HCT116 (cell line): ENCODE measurements around the gene WWOX. TPM values are rescaled to one million over a fixed set of nuclear protein-coding genes. Genes with fewer than 3 reads are reported as not detected.

Experiments used
- ATAC-seq: fragments of 200-7000 bp; cut with Tn5 transposase; 2 replicates; pipeline ENCODE4 v1.9.1; 2020; ENCODE audit warnings: mild to moderate bottlenecking, moderate library complexity
- BruUV-seq: library from RNA; stranded (reverse); fragments of 400-500 nt; replicated peaks from 2 replicates; lab custom pipeline; 2021; lab: Mats Ljungman, UMichigan
- CTCF ChIA-PET: fragments of 300-600 bp; sonication (Branson Sonifier 250); formaldehyde crosslinking; loops from one replicate; lab custom pipeline; 2021; ENCODE audit warnings: antibody characterized with exemption; lab: Charles Lee
- POLR2A ChIA-PET: fragments of 300-600, 350-600 bp; sonication (Branson Sonifier 250); formaldehyde crosslinking; loops from one replicate; lab custom pipeline; 2021; ENCODE audit warnings: antibody characterized with exemption; lab: Charles Lee
- RAD21 ChIA-PET, 2 experiments: fragments of 300-600 bp; sonication (Branson Sonifier 250); formaldehyde crosslinking; loops; one replicate each; lab custom pipeline; 2023; ENCODE audit warnings: low total read pairs in 2 of 2; ENCODE audit not compliant: uncharacterized antibody in 2 of 2, unreplicated experiment in 2 of 2, low non-redundant PET in 1 of 2; lab: Charles Lee
- DNase-seq: peaks from one replicate; pipeline ENCODE4 v3.0.0-alpha.2; 2010; ENCODE audit warnings: low read depth, low spot score
- H2AFZ ChIP-seq: fragments of 200-600 bp; shearing (Covaris generic), sonication (generic); 2 replicates; pipeline ENCODE4 v1.6.1; 2017; ENCODE audit warnings: low read depth, mixed run types, mixed read lengths, antibody characterized with exemption, low read length; ENCODE audit not compliant: poor library complexity, severe bottlenecking
- H3K27ac ChIP-seq: 2 replicates; pipeline ENCODE4 v1.5.1; 2012; ENCODE audit warnings: low read depth, low read length
- H3K27me3 ChIP-seq: fragments of 200-600 bp; sonication (generic); 2 replicates; pipeline ENCODE4 v1.6.1; 2016; ENCODE audit warnings: mixed run types, low read length, mixed read lengths; ENCODE audit not compliant: insufficient read depth
- H3K36me3 ChIP-seq, 2 experiments: fragments of 200-500 bp in 1 of 2; fragments of 200-600 bp in 1 of 2; sonication (Bioruptor generic) in 1 of 2; sonication (generic) in 1 of 2; 2 replicates each; pipeline versions ENCODE4 v1.5.1 to v1.6.1; 2014 to 2016; ENCODE audit warnings: low read length in 2 of 2, inconsistent platforms in 1 of 2, mixed read lengths in 1 of 2, mixed run types in 1 of 2; ENCODE audit not compliant: insufficient read depth in 2 of 2, control insufficient read depth in 1 of 2
- H3K4me1 ChIP-seq, 2 experiments: fragments of 200-600 bp in 1 of 2; sonication (generic) in 1 of 2; 2 replicates each; pipeline versions ENCODE4 v1.5.1 to v1.6.1; 2012 to 2017; ENCODE audit warnings: low read length in 2 of 2, inconsistent platforms in 1 of 2, mild to moderate bottlenecking in 1 of 2, mixed read lengths in 1 of 2, mixed run types in 1 of 2, moderate library complexity in 1 of 2; ENCODE audit not compliant: insufficient read depth in 2 of 2, control insufficient read depth in 1 of 2
- H3K4me2 ChIP-seq: fragments of 200-600 bp; sonication (generic); 2 replicates; pipeline ENCODE4 v1.6.1; 2017; ENCODE audit warnings: mixed run types, low read length, mixed read lengths
- H3K4me3 ChIP-seq, 2 experiments: fragments of 200-600 bp in 1 of 2; sonication (generic) in 1 of 2; replicated peaks in 1 of 2; 2 replicates each; pipeline ENCODE4 v1.5.1; 2011 to 2016; ENCODE audit warnings: low read length in 2 of 2, control low read depth in 1 of 2, low read depth in 1 of 2, mild to moderate bottlenecking in 1 of 2, mixed read lengths in 1 of 2, mixed run types in 1 of 2
- H3K79me2 ChIP-seq: fragments of 200-600 bp; sonication (generic); 2 replicates; pipeline ENCODE4 v1.6.1; 2017; ENCODE audit warnings: mild to moderate bottlenecking, mixed run types, low read length, moderate library complexity, mixed read lengths; ENCODE audit not compliant: insufficient read depth
- H3K9ac ChIP-seq: fragments of 200-600 bp; sonication (generic); 2 replicates; pipeline ENCODE4 v1.6.1; 2016; ENCODE audit warnings: low read length, mixed read lengths
- H3K9me2 ChIP-seq: fragments of 200-600 bp; sonication (generic), shearing (Covaris generic); 2 replicates; pipeline ENCODE4 v1.6.1; 2017; ENCODE audit warnings: mixed run types, mild to moderate bottlenecking, moderate library complexity; ENCODE audit not compliant: insufficient read depth
- H3K9me3 ChIP-seq, 2 experiments: fragments of 200-500 bp in 1 of 2; fragments of 200-600 bp in 1 of 2; sonication (Bioruptor generic) in 1 of 2; sonication (generic) in 1 of 2; 2 replicates each; pipeline ENCODE4 v1.6.1; 2014 to 2017; ENCODE audit warnings: low read length in 2 of 2, mixed read lengths in 2 of 2, inconsistent platforms in 1 of 2, low read depth in 1 of 2, mild to moderate bottlenecking in 1 of 2, mixed run types in 1 of 2, moderate library complexity in 1 of 2; ENCODE audit not compliant: control insufficient read depth in 1 of 2, insufficient read depth in 1 of 2
- H4K20me1 ChIP-seq: fragments of 200-600 bp; sonication (generic), shearing (Covaris generic); 2 replicates; pipeline ENCODE4 v1.6.1; 2017; ENCODE audit warnings: mixed run types, mild to moderate bottlenecking, moderate library complexity; ENCODE audit not compliant: insufficient read depth
- ATF3 ChIP-seq: IDR thresholded peaks from 2 replicates; pipeline ENCODE4 v1.6.1; 2012
- CBX3 ChIP-seq: IDR thresholded peaks from 2 replicates; pipeline ENCODE4 v1.6.1; 2012; ENCODE audit warnings: low read depth
- CTCF ChIP-seq, 3 experiments: fragments of 200-600 bp in 1 of 3; sonication (generic) in 1 of 3; IDR thresholded peaks in 2 of 3; conservative IDR thresholded peaks in 1 of 3; 2 replicates each; pipeline ENCODE4 v1.5.1; 2012 to 2017; ENCODE audit warnings: low read depth in 2 of 3, low read length in 2 of 3, antibody characterized with exemption in 1 of 3, borderline replicate concordance in 1 of 3, control low read depth in 1 of 3, mild to moderate bottlenecking in 1 of 3, mixed read lengths in 1 of 3, mixed run types in 1 of 3, moderate library complexity in 1 of 3; ENCODE audit not compliant: insufficient read depth in 1 of 3
- ELF1 ChIP-seq: IDR thresholded peaks from 2 replicates; pipeline ENCODE4 v1.6.1; 2012; ENCODE audit warnings: low read depth, borderline replicate concordance
- EZH2 ChIP-seq: fragments of 200-600 bp; sonication (generic); IDR thresholded peaks from 2 replicates; pipeline ENCODE4 v1.6.1; 2017; ENCODE audit warnings: antibody characterized with exemption, mixed run types
- EZH2phosphoT487 ChIP-seq: fragments of 200-600 bp; IDR thresholded peaks from 2 replicates; pipeline ENCODE4 v1.6.1; 2018; ENCODE audit warnings: antibody characterized with exemption, borderline replicate concordance
- FOSL1 ChIP-seq: IDR thresholded peaks from 2 replicates; pipeline ENCODE4 v1.6.1; 2012; ENCODE audit warnings: low read depth
- POLR2A ChIP-seq: IDR thresholded peaks from 2 replicates; pipeline ENCODE4 v1.7.0; 2011; ENCODE audit warnings: borderline replicate concordance; ENCODE audit not compliant: insufficient read depth, insufficient read length; ENCODE audit errors: extremely low read depth
- RAD21 ChIP-seq: IDR thresholded peaks from 2 replicates; pipeline ENCODE4 v1.6.1; 2012; ENCODE audit warnings: low read depth, mild to moderate bottlenecking
- REST ChIP-seq: IDR thresholded peaks from 2 replicates; pipeline ENCODE4 v1.6.1; 2012; ENCODE audit warnings: low read depth
- SP1 ChIP-seq: IDR thresholded peaks from 2 replicates; pipeline ENCODE4 v1.6.1; 2012; ENCODE audit warnings: low read depth
- SRF ChIP-seq: IDR thresholded peaks from 2 replicates; pipeline ENCODE4 v1.6.1; 2012; ENCODE audit warnings: low read depth
- TCF7L2 ChIP-seq: IDR thresholded peaks from 2 replicates; pipeline ENCODE4 v1.7.0; 2011; ENCODE audit warnings: borderline replicate concordance, inconsistent platforms; ENCODE audit not compliant: insufficient read depth, insufficient read length; ENCODE audit errors: extremely low read depth
- YY1 ChIP-seq: IDR thresholded peaks from 2 replicates; pipeline ENCODE4 v1.6.1; 2011; ENCODE audit warnings: low read length, low read depth, moderate library complexity, mild to moderate bottlenecking; ENCODE audit not compliant: insufficient replicate concordance; ENCODE audit errors: extremely low read depth
- ZBTB33 ChIP-seq: IDR thresholded peaks from 2 replicates; pipeline ENCODE4 v1.6.1; 2011; ENCODE audit warnings: mild to moderate bottlenecking, low read length, moderate library complexity; ENCODE audit not compliant: insufficient replicate concordance; ENCODE audit errors: extremely low read depth
- intact Hi-C: fragments of 100-400 bp; cut with micrococcal nuclease; formaldehyde crosslinking; loops from 2 replicates; pipeline ENCODE4 v1.10.0; 2022
- total RNA-seq: library from RNA; stranded (reverse); gene quantifications from one replicate; pipeline ENCODE4 v1.2.1, GENCODE V29; 2021; ENCODE audit not compliant: unreplicated experiment

The WWOX gene
- total RNA-seq, 1 experiment from 2014 or later: 13.7 TPM

GRCh38 chr16:78438632-78439031 lies 339.2 kb downstream of the WWOX start:
- no peak overlapping the region for H2AFZ ChIP-seq
- ATAC-seq (no peak), DNase-seq (no peak)
- RAD21 ChIA-PET: no interaction called here
- H3K36me3 ChIP-seq: no peaks in the 10 kb centered on the region
- POLR2A ChIA-PET: no interaction called here
- no peak overlapping the region for H3K9ac ChIP-seq
- TF ChIP-seq CBX3 (no peak), TCF7L2 (no peak), REST (no peak), EZH2 (no peak), RAD21 (no peak), POLR2A (no peak), SRF (no peak), YY1 (no peak), ELF1 (no peak), CTCF (IDR thresholded peaks at IDR 0.05 in 2 of 3, conservative IDR thresholded peaks at IDR 0.05 in 1 of 3; ENCODE audit: borderline replicate concordance in 1 of 3, insufficient read depth in 1 of 3, low read depth in 2 of 3, low read length in 2 of 3) (no peak), FOSL1 (no peak), ZBTB33 (no peak), SP1 (no peak), EZH2phosphoT487 (no peak), ATF3 (no peak)
- no peak overlapping the region for H3K4me2 ChIP-seq
- no peaks in the 10 kb centered on the region for H4K20me1 ChIP-seq
- intact Hi-C loops: no loop called here
- H3K27me3 ChIP-seq: no peaks in the 10 kb centered on the region
- H3K4me3 ChIP-seq: no peak overlapping the region
- H3K79me2 ChIP-seq: no peaks in the 10 kb centered on the region
- no peaks in the 10 kb centered on the region for H3K4me1 ChIP-seq
- H3K9me2 ChIP-seq: no peaks in the 10 kb centered on the region
- BruUV-seq: no TSS peak
- CTCF ChIA-PET: no interaction called here
- H3K9me3 ChIP-seq: no peaks in the 10 kb centered on the region
- H3K27ac ChIP-seq: no peak overlapping the region
